GM19395 (cell line): ENCODE results near the gene LCP2.

Experiments
- ATAC-seq: cut with Tn5 transposase; IDR thresholded peaks from one replicate; pipeline ENCODE4 v1.9.1; 2021; ENCODE audit warnings: mild to moderate bottlenecking, moderate library complexity; ENCODE audit not compliant: unreplicated experiment

LCP2 gene

GRCh38 chr5:170297589-170298462 is at the start of gene LCP2:
Gene LCP2, minus strand, starts transcription at chr5:170297777. Its CDS starts 166 bp downstream, at chr5:170297611.
- peak; percentile 54 for ATAC-seq

GRCh38 chr5:170347022-170347567 is 49.5 kb upstream of the LCP2 start:
- no peak for ATAC-seq

GRCh38 chr5:170345971-170346370 is 48.4 kb upstream of the LCP2 start:
- ATAC-seq, result no peak

GRCh38 chr5:170343177-170343576 is 45.6 kb upstream of the LCP2 start:
- no peak for ATAC-seq

- no peak for ATAC-seq
These were observed 44.7 kb upstream of the LCP2 start for GRCh38 chr5:170342153-170342725.

- ATAC-seq, result no peak
These were observed 44.0 kb upstream of the LCP2 start for GRCh38 chr5:170341545-170341944.

- ATAC-seq, result no peak
These were observed 42.2 kb upstream of the LCP2 start for GRCh38 chr5:170339780-170340167.

- peak; percentile 89 for ATAC-seq
These were observed 41.6 kb upstream of the LCP2 start for GRCh38 chr5:170338933-170339779.

GRCh38 chr5:170338291-170338690 is 40.7 kb upstream of the LCP2 start:
- no peak for ATAC-seq

- no peak for ATAC-seq
These were observed 39.6 kb upstream of the LCP2 start for GRCh38 chr5:170337045-170337733.

GRCh38 chr5:170336065-170336464 is 38.5 kb upstream of the LCP2 start:
- no peak for ATAC-seq

- no peak for ATAC-seq
These were observed 37.0 kb upstream of the LCP2 start for GRCh38 chr5:170334626-170335025.

- ATAC-seq, result peak; percentile 45
These were observed 35.8 kb upstream of the LCP2 start for GRCh38 chr5:170333161-170333910.

- ATAC-seq, result no peak
These were observed 34.5 kb upstream of the LCP2 start for GRCh38 chr5:170332058-170332457.

- no peak for ATAC-seq
These were observed 33.0 kb upstream of the LCP2 start for GRCh38 chr5:170330568-170331054.

GRCh38 chr5:170329524-170329923 is 31.9 kb upstream of the LCP2 start:
- ATAC-seq, result no peak

GRCh38 chr5:170327829-170328228 is 30.3 kb upstream of the LCP2 start:
- no peak for ATAC-seq

- peak; percentile 35 for ATAC-seq
These were observed 29.6 kb upstream of the LCP2 start for GRCh38 chr5:170327168-170327567.

GRCh38 chr5:170319301-170319700 is 21.7 kb upstream of the LCP2 start:
- no peak for ATAC-seq

- ATAC-seq, result no peak
These were observed 19.9 kb upstream of the LCP2 start for GRCh38 chr5:170317499-170317898.
